NCI-H128 (cell line): ENCODE results near the gene SPTSSA.
A peak's percentile ranks its signal among the peaks of the same experiment; 100 is the strongest.
"Not testable (repeated sequence)": the region's sequence is repeated elsewhere in the genome, so short reads cannot be mapped to it uniquely, and the experiment has no call there.

ENCODE experiments used
- DNase-seq: peaks from one replicate; lab custom pipeline; 2025; ENCODE audit not compliant: unreplicated experiment; lab: John Stamatoyannopoulos, UW

Gene SPTSSA, protein sequence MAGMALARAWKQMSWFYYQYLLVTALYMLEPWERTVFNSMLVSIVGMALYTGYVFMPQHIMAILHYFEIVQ

GRCh38 chr14:34462132-34462893, at the start of gene SPTSSA:
SPTSSA (minus strand) TSS chr14:34462240; CDS start chr14:34462207, 33 bp downstream.
- DNase-seq = peak; percentile 67

DNA sequence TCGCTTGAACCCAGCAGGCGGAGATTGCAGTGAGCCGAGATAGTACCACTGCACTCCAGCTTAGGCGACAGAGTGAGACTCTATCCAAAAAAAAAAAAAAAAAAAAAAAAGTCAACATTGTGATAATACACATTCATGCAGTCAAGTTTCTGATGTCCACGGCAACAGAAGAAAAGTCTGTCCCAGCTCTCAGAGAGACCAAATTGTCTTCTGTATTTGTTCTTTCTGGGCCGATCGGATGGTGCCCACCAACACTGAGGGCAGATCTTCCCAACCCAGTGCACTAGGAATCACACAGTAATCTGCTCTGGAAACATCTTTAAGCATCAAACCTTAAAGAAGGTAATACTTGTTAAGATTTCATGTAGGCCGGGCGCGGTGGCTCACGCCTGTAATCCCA, 45.8 kb upstream of the SPTSSA start:
- DNase-seq = no peak

GRCh38 chr14:34507459-34507858, 45.4 kb upstream of the SPTSSA start:
- DNase-seq = no peak

GRCh38 chr14:34505124-34505491, 43.1 kb upstream of the SPTSSA start:
- not testable (repeated sequence) for DNase-seq

- not testable (repeated sequence) for DNase-seq
Observed at GRCh38 chr14:34504027-34504426, 42.0 kb upstream of the SPTSSA start.

- DNase-seq = no peak
Observed at GRCh38 chr14:34502545-34503225, 40.6 kb upstream of the SPTSSA start.

DNA sequence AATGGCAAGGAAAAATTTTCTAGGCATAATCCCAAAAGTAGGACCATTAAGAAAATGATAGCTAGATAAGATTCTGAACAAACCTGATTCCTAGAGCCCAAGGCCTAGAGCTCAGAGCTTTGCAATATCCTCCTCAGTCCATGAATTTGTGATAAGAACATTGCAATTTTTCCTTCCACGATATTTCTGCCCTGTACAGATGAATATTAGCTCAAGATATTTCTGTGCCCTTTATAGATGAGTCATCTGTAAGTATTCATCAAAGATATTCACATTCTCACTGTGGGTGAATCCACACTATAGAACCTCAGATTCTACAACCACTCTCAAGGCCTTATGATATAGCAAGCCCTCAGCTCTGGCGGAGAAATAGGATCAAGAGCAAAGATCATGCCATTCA, 40.0 kb upstream of the SPTSSA start:
- DNase-seq = no peak

DNA sequence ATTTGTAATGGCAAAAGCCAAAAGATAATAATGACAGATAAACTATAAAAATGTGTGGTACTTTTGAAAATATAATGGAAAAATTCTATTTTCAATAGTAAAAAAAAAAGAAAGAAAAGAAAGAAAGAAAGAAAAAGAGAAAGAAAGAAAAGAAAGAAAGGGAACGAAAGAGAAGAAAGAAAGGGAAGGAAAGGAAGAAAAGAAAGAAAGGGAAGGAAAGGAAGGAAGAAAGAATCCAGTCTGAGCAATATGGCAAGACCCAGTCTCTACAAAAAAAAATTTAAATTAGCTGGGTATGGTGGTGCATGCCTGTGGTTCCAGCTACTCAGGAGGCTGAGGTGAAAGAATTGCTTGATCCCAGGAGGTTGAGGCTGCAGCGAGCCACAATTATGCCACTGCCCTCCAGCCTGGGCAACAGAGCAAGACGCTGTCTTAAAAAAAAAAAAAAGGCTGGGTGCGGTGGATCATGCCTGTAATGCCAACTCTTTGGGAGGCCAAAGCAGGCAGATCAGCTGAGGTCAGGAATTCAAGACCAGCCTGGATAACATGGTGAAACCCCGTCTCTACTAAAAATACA, 39.1 kb upstream of the SPTSSA start:
- no peak for DNase-seq

DNA sequence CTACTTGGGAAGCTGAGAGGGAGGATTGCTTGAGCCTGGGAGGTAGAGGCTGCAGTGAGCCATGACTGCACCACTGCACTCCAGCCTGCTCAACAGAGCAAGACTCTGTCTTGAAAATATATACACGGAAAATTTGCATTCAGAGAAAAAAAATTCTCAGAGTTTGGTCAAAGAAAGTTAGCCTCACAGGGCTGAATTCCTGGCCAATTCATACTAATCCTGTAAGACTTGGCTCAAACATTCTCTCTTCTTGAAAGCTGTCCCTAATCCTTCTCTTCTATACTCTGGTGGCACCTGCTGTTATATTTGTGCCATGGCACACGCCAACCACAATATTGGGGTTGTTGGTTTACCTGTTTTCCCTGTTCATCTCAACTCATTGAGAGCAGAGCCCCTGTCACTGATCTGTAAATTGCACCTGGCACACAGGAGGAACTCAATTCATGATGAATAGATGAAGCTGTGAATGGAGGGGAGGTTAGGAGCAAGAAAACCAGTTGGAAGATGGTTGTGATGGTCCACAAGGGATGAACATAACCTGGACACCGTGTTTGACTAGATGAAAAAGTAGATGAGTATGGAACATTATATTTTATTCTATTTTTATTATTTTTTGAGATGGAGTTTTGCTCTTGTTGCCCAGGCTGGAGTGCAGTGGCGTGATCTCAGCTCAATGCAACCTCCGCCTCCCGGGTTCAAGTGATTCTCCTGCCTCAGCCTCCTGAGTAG, 36.8 kb upstream of the SPTSSA start:
- DNase-seq = no peak

DNA sequence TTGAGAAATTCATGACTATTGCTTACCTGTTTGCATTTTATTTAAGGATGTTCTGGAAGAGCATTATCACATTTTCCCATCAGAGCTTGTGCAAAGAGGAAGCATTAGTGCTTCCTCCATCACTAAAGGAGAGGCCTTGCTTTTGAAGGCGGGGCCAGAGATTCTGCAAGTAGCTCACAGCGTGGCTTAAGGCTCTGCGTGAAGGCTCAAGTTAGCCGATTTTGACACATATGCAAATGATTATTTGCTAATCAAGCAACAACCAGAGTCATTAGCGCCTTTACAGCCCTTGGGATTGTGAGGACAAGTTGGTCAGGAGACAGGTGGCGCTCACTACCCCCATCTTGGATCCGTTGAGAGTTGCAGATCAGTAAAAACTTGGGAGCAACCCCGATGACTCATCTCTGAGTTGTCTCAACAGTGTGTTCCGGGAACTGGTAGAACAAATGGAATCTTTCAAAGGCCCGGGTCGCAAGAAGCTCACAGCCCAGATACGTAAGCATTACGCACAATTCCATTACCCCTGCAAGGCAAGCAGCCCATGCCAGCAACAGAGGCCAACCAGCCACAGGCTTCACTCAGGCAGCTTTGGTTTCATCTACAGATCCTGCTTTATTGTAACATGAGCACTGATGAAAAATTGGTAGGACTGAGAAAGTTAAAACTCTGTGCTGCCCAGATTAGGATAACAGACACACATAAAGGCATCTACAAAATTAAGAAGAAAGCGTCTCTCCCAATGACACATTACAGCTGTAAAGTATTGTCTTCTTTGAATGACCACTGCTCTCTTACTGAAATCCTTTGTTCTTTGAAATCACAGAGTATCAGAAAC, 34.9 kb upstream of the SPTSSA start:
- DNase-seq = no peak

DNA sequence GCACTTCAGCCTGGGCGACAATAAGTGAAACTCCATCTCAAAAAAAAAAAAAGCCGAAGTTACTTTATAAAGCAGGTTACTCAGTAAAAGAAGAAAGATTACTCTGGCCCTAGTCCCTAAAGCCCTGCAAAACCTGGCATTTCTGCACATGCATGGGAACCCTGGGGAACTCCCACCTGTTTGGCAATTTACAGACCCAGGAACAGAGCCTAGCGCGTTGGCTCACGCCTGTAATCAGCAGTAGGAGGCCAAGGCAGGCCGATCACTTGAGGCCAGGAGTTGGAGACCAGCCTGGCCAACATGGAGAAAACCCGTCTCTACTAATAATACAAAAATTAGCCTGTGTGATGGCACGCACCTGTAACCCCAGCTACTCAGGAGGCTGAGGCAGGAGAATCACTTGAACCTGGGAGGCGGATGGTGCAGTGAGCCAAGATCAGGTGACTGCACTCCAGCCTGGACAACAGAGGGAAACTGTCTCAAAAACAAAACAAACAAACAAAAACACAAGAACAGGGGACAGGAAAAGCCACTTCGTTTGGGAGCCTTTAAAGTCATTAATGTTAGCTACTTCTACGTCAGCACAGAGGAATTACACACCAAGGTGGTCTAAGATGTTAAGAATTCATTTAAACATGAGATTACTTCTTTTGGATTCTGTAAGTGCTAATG, 34.1 kb upstream of the SPTSSA start:
- no peak for DNase-seq

GRCh38 chr14:34489324-34489723, 27.3 kb upstream of the SPTSSA start:
- DNase-seq = no peak

GRCh38 chr14:34488528-34488927, 26.5 kb upstream of the SPTSSA start:
- DNase-seq = no peak

DNA sequence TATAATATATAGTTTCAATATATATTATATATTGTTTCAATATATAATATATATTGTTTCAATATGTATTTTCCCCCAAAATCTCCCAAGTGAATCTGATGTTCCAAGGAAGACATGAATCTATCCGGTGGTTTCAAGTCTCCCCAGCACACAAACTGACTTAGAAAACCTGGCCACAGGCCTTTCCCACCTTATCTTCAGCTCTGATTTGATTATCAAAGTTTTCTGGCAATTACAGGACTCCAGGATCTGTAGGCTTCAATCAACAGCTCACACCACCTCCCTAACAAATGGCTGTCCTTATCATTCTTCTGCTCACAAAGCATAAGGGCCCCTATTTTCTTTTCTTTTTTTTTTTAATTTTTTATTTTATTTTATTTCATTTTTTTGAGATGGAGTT, 22.7 kb upstream of the SPTSSA start:
- no peak for DNase-seq

- DNase-seq = no peak
Observed at GRCh38 chr14:34482463-34482862, 20.4 kb upstream of the SPTSSA start.

DNA sequence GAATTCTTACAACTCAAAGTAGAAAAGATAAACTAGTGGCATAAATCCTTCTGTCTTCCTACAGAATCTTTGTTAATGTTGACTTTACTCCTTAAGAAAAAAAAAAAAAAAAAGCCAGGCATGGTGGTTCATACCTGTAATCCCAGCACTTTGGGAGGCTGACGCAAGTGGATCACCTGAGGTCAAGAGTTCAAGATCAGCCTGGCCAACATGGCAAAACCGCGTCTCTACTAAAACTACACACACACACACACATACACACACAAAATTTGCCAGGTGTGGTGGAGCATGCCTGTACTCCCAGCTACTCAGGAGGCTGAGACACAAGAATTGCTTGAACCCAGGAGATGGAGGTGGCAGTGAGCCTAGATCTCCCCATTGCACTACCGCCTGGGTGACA, 17.7 kb upstream of the SPTSSA start:
- DNase-seq = no peak

- DNase-seq = no peak
Observed at GRCh38 chr14:34478261-34478660, 16.2 kb upstream of the SPTSSA start.

- not testable (repeated sequence) for DNase-seq
Observed at GRCh38 chr14:34476036-34476435, 14.0 kb upstream of the SPTSSA start.

GRCh38 chr14:34475163-34475562, 13.1 kb upstream of the SPTSSA start:
- no peak for DNase-seq

GRCh38 chr14:34474187-34474679, 12.2 kb upstream of the SPTSSA start:
- no peak for DNase-seq
